Measurements from ENCODE around the gene PXK.

PXK gene

GRCh38 chr3:58383904-58384303 is 51.2 kb downstream of the PXK start:
- DNase-seq = no peak
- no peak for ATAC-seq

- DNase-seq = no peak
- ATAC-seq = no peak
Observed at GRCh38 chr3:58384381-58385090, 51.8 kb downstream of the PXK start.

GRCh38 chr3:58386626-58387365 is 54.1 kb downstream of the PXK start:
- ATAC-seq (no peak), DNase-seq (no peak)

GRCh38 chr3:58387650-58388546 is 55.2 kb downstream of the PXK start:
- DNase-seq = no peak
- no peak for ATAC-seq

GRCh38 chr3:58388550-58389091 is 55.9 kb downstream of the PXK start:
- no peak for DNase-seq
- ATAC-seq = no peak

GRCh38 chr3:58391156-58391865 is 58.6 kb downstream of the PXK start:
- ATAC-seq = no peak
- no peak for DNase-seq

GRCh38 chr3:58392181-58392580 is 59.5 kb downstream of the PXK start:
- no peak for ATAC-seq
- no peak for DNase-seq

- no peak for DNase-seq
- no peak for ATAC-seq
Observed at GRCh38 chr3:58394339-58394738, 61.6 kb downstream of the PXK start.

- DNase-seq = no peak
- ATAC-seq = no peak
Observed at GRCh38 chr3:58398669-58399333, 66.1 kb downstream of the PXK start.

GRCh38 chr3:58403513-58404109 is 70.9 kb downstream of the PXK start:
- DNase-seq = no peak
- ATAC-seq = no peak

- DNase-seq (no peak), ATAC-seq (peak; percentile 43)
Observed at GRCh38 chr3:58404396-58404795, 71.7 kb downstream of the PXK start.

GRCh38 chr3:58408906-58409305 is 76.2 kb downstream of the PXK start:
- DNase-seq (no peak), ATAC-seq (no peak)

- no peak for ATAC-seq
- DNase-seq = no peak
Observed at GRCh38 chr3:58409663-58410062, 77.0 kb downstream of the PXK start.

- DNase-seq = no peak
- no peak for ATAC-seq
Observed at GRCh38 chr3:58411036-58411435, 78.3 kb downstream of the PXK start.

- no peak for DNase-seq
- ATAC-seq = no peak
Observed at GRCh38 chr3:58411851-58412830, 79.4 kb downstream of the PXK start.

- DNase-seq = peak; percentile 47
- ATAC-seq = no peak
Observed at GRCh38 chr3:58414538-58415197, 82.0 kb downstream of the PXK start.

- ATAC-seq (no peak), DNase-seq (no peak)
Observed at GRCh38 chr3:58416191-58416590, 83.5 kb downstream of the PXK start.

GRCh38 chr3:58417075-58417474 is 84.4 kb downstream of the PXK start:
- ATAC-seq = no peak
- DNase-seq = no peak

GRCh38 chr3:58418227-58418626 is 85.5 kb downstream of the PXK start:
- ATAC-seq (no peak), DNase-seq (no peak)

Measured in stimulated activated naive CD8-positive, alpha-beta T cell treated with anti-CD3 and anti-CD28 coated beads, Interleukin-15, Interleukin-2, amounts not matched to agents 100 U/mL and 50 U/mL, for 24 hours (primary cell).